Vagina (tissue), 2 donors: ENCODE measurements around the gene CLEC18B.
"Not testable (repeated sequence)": the region's sequence is repeated elsewhere in the genome, so short reads cannot be mapped to it uniquely, and the experiment has no call there.

Experiments
- CTCF ChIP-seq, 3 experiments: fragments of 450-650 bp in 2 of 3; fragments of 200-600 bp in 1 of 3; sonication (generic) in 1 of 3; IDR thresholded peaks; one replicate each; pipeline ENCODE4 v1.5.1; 2017 to 2019; ENCODE audit warnings: antibody characterized with exemption in 3 of 3, mild to moderate bottlenecking in 2 of 3, moderate library complexity in 2 of 3
- POLR2AphosphoS5 ChIP-seq, 2 donors: sonication (generic); formaldehyde crosslinking; IDR thresholded peaks; one replicate each; pipeline ENCODE4 v1.9.0; 2017; ENCODE audit warnings: antibody characterized with exemption in 2 of 2, mild to moderate bottlenecking in 2 of 2, low read depth in 1 of 2; ENCODE audit not compliant: insufficient read depth in 1 of 2

DNA sequence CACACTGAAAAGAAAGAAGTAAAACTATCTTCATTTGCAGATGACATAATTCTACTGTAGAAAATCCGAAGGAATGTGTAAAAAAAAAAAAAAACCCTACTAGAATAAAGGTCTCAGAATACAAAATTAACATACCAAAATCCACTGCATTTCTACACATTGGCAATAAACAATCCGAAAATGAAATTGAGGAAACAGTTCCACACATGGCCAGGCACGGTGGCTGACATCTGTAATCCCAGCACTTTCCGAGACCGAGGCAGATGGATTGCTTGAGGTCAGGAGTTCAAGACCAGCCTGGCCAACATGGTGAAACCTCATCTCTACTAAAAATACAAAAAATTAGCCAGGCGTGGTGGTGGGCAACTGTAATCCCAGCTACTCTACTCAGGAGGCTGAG lies 4.5 kb upstream of the CLEC18B start:
- TF ChIP-seq POLR2AphosphoS5 (IDR thresholded peaks at IDR 0.05; ENCODE audit: insufficient read depth in 1 of 2, low read depth in 1 of 2); CTCF (IDR thresholded peaks at IDR 0.05): not testable (repeated sequence)
